GF-D8 (cell line): Measurements from ENCODE around the gene DCTD.
A peak's percentile ranks its signal among the peaks of the same experiment; 100 is the strongest.
"Not testable (repeated sequence)": the region's sequence is repeated elsewhere in the genome, so short reads cannot be mapped to it uniquely, and the experiment has no call there.

Experiments used
- DNase-seq: peaks from one replicate; lab custom pipeline; 2025; lab: John Stamatoyannopoulos, UW

DCTD gene

DNA sequence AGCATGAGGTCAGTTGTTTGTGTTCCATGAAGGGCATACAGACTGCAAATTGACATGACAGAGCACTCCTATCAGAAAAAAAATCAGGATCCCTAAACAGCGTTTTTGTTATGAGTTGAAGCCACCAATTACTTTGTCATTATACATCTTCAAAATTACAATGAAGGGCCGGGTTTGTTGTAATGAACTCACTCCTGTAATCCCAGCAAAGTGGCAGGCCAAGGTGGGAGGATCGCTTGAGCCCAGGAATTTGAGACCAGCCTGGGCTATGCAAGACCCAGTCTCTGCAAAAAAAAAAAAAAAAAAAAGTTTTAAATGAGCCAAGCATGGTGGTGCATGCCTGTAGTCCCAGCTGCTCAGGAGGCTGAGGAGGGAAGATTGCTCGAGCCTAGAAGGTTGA lies 3.5 kb upstream of the DCTD start:
- DNase-seq = no peak

DNA sequence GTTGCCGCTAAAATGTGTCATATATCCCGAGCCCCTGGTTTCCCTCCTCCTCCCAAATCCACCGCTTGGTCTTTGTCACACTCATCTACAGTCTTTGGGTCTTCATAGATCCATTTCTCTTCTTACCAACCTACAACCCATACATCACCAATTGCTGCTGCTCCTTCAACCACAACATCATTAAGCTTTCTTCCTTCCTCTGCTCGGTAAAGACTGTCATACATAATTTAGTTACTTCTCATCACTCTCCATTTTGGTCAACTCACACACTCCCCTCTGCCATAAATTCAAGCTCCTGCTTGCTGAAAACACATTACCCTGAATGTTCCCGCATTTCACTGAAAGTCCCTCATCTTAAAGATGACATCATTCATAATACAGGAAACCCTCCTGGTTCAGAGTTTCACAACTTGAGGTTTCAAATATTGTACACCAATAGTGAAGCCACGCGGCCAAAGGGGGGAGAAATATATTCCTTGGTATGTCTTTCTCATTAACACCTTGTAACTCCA lies 1.7 kb upstream of the DCTD start:
- peak; percentile 21 for DNase-seq

DNA sequence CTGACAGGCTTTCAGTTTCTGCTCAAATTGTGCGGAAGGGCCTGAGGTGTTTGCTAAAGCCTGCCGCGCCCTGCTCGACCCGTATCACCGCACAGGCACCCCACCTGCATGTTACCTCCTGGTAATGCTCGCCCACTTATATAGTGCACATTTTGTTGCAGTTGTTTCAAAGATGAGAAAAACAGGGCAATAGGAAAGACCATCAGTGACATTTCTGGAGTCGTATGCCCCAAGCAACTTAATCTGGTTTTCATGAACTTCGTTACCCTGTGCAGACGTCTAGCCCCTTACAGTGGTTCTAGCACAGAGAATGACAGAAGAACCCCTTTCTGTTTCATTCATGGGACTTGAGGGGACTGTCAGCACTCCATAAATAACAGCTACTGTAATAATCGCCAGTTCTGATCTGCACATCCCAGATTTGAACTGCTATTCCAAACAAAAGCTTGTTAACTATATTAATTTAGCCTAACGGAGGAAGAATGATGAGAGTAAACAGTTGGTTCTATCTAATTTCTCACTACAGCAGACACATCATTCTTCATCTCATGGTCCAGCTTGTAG lies 940 bp upstream of the DCTD start:
- DNase-seq = no peak

DNA sequence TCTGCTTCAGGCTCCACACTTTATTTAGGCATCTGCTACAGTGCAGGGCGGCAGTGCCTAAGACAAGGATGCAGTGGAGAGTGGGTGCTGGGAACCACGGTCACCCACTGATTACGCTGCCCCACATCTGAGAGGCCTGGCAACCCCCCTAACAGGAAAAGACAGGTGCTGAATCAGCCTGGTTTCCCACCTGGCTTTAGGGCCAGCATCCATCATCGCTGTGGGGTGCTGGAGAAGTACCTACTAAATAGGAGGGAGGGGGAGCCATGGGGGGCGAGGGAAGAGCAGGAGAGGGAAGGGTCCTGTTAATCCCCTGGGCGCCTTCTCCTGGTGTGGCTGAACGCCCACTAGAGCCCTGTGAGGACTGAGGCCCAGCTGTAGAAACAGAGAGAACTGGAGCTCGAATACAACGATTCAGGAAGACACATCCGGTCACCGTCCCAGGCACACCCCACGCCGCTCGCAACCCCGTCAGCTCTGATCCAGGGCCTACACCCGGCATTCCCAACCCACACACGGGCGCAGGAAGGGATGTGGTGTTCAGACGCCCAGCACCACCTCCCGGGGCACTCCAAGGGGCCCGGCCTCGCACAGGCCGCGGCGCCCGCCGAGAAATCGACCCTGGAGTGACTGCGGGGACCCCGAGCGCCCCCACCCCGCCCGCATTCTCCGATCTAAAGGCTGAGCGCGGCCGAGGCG lies 554 bp downstream of the DCTD start:
- no peak for DNase-seq

DNA sequence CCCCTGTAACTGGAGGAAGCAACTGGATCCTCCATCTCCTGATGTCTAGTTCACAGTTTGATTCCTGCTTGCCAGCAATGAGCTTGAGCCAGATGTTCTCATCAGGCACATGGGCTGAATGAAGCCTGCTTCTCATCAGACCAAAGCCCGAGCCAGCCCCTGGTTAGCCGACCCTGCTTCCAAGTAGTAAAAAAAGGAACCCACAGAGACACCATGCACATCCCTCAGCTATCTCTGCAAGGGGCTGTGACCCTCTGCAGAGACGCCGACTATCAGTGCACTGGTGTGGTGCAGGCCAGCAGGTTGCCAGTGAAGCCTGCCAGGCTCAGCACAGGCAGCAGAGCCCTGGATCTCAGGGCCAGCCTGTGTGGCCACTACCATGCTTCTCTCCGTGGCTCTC lies 2.8 kb downstream of the DCTD start:
- DNase-seq = no peak

DNA sequence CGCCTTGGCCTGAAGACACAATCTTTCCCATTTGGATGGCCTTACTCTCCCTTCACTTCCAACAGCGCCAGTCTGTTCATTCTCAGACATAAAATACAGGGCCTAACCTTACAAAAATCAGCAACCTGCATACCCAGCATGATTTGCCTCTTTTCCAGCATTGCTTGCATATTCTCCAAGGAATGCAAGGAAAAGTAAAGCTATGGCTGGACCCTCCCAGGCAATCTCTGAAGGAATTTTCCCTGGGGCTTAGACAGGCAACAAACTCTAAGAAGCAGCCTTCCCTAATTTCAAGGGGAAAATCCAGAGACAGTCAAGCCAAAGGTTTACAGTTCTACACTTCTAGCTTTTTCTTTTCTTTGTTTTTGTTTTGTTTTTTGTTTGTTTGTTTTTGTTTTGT lies 3.6 kb downstream of the DCTD start:
- DNase-seq = no peak

DNA sequence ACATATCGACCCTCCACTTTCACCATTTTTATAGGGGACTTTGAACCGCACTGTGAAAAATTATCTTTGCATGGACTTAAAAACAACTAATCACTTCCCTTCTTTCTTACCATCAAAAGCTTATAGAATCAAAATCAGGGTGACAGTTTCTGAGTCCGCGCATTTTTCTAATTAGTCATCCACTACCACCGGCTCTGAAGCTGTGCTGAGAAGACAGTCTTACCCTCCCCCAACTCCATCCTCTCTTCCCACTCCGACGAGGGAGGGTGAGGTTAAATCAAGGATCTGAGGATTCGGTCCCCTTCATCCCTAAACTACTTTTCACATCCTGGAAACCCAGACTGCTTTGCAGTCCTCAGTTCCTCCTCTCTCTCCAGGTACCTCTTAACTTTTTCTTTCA lies 4.2 kb downstream of the DCTD start:
- no peak for DNase-seq

DNA sequence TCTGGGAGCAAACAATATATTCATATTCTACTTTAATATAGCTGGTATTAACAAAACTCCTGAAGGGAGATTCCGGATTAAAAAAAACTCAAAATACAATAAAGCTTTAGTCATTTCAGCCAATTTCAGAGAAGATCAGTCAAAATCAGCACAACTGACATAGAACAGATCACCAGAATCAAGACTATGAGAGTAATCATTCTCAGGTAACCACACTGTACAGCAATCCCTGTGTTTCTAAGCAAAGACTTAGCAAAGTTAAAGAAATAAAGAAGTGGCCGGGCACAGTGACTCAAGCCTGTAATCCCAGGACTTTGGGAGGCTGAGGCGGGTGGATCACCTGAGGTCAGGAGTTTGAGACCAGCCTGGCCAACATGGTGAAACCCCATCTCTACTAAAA lies 9.1 kb downstream of the DCTD start:
- DNase-seq = no peak

DNA sequence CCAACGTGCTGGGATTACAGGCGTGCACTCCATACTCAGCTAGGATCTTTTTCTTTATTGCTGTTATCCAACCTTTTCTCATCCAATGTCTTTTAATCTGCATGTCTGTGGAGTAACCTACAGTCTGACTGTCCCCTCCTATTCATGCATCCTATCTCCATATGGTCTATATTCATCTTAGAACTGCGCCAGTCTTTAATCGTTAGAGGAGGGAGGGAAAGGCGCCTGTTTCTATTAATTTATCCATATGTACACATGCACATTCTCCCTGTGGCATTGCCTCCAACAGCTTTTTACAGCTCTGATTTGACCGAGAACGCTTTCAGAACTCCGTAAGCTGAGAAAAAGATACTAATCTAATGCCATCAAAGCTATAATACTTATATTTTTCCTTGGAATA lies 9.8 kb downstream of the DCTD start:
- no peak for DNase-seq

DNA sequence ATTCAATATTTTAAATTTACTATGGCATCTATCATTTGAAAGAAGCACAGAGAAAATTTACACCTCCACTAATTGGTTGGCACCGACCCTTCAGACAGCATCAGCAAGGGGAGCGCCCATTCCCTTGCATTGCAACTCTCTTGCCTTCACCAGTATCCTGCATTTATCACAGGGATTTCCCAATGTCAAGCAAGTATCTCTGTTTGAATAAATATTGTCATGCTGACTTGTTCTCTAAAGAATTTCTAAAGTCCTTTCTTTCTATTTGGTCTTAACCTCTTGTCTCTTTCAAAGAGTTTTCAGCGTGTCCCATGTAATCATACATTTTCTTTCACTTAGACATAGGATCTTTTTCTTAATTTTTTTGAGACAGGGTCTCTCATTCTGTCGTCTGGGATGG lies 10.4 kb downstream of the DCTD start:
- DNase-seq = no peak

DNA sequence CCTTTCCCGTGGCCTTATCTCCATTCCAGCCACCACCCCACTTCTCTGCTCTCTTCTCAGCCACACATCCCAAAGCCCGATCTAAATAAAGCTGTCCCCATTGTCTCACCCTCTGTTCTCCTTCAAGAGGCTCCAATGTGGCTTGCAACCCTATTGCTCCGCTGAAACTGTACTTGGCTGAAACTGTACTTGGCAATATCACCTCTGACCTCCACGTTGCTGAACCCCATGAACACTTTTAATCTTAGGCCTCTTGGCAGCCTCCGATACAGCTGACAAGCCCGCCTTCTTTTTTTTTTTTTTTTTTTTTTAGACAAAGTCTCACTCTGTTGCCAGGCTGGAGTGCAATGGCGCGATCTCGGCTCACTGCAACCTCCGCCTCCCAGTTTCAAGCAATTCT lies 12.1 kb downstream of the DCTD start:
- DNase-seq = no peak

DNA sequence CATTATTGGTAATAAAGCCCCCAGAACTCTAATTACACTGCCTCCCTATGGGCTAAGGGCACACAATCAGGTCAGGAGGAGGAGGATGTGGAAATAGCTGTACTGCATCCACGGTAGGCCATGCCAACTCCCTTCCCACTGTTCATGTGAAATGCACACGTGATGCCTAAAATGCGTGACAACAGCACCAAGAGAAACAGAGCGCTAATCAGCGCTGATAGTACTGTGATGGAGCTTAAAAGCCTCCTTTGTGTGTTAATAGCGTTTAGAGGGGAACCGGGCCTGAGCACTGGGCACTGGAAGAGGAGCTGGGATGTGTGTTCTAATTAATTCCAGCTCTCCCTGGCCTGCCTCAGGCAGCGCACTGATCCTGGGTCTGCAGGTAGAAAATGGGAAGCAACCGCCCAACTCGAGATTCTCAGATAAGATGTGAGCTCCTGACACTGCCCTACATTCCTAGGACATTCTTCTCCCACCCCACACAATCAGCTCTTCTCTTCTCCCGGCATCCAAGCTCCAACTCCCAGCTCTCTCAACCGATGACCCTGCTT lies 12.9 kb downstream of the DCTD start:
- no peak for DNase-seq

DNA sequence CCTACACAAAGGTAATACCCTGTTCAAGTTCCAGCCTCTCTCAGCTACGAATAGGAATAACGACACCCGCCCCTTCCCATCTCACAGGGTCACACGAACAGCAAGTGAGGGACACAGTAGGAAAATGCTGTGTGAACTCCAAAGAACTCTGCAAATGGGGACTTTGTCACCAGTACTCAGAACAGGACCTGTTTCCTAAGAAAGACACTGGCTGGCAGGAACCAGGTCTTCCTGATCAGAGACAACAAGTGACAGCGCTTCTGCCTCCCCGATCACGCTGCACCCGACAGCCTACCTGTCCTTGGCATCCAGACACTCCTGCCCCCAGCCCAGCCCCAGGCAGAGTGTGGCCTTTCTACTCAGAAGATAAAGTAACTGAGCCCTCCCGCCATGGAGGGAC lies 14.2 kb downstream of the DCTD start:
- no peak for DNase-seq

DNA sequence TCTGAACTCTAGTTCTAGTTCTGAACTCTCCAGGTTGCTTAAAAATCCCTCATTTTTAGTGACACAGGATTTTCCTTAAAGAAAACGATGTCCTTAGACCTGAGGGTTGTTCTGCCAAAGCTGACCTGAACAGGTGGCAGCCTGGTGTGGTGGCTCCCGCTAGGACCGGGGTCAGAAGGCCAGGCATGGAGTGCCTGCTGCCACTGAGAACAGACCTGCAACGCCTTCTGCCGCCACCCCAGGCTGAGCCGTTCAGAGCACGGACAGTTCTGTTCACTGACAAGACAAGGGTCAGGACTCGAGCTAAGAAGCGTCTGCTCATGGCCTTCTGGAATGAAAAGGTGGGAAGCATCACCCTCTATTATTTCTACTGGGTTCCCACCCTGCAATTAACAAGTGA lies 15.8 kb downstream of the DCTD start:
- no peak for DNase-seq

DNA sequence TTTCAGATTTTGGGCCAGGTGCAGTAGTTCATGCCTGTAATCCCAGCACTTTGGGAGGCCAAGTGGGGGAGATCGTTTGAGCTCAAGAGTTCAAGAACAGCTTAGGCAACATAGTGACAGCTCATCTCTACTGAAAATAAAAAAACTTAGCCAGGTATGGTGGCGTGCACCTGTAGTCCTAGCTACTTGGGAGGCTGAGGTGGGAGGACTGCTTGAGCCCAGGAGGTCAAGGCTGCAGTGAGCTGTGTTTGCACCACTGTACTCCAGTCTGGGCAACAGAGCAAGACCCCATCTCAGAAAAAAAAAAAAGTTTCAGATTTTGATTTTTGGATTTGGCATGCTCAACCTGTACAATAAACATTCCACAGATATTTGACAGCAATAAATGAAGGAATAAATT lies 17.2 kb downstream of the DCTD start:
- DNase-seq = not testable (repeated sequence)

DNA sequence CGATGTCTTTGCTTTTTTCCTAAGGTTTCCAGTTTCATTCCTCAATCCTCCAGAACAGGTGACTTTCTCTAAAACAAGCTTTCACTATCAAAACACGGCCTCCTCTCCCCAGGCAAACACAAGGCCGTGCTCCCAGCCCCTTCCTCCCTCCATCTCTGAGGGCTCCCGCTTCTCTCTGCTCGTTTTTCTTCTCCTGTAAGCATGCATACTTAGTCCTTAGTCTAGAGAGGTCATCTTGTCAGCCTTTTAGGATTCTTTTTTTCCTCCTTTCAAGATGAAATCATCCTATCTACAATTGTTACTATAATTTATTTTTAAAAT lies 18.7 kb downstream of the DCTD start:
- DNase-seq = no peak

DNA sequence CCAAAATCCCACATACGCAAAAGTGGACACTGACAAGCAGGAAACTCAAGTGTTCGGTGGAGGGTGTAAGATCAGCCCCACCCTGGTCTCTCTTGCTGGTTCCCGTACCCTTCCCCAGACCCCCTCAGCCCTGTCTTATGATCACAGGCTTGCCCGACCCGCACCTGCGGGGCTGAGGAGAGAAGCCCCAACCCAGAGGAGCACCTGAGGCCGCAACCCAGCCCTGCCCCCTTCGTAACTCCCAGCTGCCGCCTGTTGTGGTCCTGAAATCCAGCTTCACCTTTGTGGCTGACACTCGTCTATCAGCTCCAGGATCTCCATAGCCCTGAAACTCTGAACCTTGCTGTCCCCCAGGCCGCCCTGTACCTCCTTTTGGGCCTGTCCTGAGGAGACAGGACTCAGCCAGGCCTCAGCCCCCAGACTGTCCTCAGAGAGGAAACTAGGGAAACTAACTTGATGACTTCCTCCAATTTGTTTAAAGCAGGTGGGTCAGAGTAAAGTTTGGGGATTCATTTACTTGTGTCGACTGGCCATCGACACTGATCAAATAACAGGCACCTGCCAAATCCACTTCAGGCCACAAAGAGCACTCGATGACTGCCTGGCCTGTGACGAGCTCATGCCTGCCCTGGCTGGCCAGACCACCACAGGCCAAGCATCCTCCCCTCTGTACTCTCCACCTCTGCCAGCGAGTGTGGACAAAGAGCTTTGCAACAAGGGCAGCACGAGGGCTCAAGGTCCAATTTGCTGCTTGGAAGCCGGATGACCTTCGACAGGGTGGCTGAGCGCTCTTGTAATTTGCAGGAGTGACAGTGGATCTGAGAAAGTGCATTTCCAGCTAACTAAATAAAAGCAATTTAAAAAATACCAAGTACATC lies 19.3 kb downstream of the DCTD start:
- no peak for DNase-seq

DNA sequence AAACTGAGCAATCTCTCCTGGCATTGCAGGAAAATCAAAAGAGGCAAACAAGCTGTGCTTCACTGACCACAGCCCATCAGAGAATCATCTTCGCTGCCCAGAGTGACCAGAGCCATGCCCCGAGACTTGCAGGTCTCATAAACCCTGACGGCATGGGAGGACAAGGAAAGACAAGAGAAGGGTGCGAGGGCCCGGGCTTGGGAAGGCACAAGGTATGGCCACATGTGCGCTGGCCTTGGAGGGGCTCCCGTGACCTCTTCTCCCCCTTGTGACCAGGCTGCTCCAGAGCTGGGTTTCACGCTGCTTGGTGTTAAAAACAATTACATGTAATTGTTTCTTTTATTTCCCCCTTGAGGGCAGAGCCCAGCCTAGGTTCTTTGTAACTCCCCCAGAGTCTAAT lies 20.8 kb downstream of the DCTD start:
- no peak for DNase-seq

DNA sequence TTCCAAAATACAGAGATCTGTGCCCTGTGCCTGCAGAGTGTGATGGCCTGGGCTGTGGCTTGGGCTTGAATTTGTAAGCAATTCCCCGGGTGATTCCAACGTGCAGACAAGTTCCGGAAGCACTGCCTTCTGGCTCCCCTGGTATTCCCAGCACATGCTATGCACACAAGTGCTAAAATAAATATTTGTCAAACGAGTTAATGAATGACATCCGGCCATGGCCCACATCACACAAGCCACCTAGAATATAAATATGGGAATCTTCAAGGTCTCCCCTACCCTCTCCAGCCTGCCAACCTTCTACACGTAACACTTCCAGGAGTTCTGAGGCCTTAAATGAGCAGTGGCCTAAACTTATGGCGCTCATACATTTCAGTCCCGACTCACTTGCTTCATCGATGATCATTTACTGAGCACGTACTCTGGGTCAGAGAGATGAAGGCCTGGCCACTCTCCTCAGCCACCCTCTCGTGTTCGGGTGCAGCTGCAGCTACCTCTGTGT lies 21.3 kb downstream of the DCTD start:
- DNase-seq = no peak

DNA sequence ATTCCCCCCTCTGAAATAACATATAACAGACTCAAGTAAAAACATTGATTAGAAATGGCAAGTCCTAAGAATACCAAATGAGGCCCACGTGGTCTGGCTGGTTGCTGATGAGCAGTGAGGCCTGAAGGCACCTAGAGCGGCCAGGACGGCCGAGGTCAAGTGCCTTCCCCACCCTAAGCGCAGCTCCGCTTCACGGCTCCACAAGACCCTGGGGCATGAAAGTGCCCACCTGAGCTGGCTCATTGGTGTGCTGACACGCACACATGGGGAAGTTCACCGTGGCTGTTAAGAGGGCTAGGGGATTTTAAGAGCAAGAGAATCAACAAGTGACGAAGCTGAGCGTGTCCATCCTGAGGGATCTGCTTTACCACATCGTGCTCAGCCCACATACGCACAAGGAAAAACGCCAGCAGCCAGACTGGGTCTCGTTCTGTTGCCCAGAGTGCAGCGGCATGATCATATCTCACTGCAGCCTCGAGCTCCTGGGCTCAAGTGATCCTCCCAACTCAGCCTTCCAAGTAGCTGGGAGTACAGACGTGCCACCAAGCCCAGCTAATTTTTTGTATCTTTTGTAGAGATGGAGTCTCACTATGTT lies 22.4 kb downstream of the DCTD start:
- DNase-seq = no peak

DNA sequence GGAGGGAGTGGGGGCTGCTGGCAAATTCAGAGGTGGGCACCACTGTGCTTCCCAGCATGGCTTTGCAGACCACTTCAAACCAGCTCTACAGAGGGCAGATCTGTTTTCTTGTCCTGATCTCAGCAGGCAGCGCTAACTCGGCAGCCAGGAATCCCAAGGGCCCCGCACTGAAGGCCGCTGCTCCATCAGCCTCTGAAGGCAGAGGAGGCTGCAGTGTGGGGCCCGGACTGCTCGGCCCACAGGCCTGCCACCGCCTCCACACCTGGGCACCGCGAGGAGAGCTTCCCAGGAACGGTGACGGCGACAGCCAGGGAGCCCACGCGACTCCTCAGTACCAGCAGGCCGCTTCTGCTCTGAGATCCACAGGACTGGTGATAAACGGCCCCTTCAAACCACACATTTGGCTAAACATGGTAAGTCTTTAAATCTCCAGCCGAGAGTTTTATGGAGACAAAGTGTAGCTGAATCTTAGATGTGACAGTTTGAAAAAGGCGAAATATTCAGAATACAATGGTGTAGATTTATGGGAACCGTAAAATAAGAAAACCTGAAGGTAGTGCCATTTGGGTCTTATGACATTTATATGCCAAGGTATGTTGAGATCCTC lies 23.6 kb downstream of the DCTD start:
- no peak for DNase-seq

DNA sequence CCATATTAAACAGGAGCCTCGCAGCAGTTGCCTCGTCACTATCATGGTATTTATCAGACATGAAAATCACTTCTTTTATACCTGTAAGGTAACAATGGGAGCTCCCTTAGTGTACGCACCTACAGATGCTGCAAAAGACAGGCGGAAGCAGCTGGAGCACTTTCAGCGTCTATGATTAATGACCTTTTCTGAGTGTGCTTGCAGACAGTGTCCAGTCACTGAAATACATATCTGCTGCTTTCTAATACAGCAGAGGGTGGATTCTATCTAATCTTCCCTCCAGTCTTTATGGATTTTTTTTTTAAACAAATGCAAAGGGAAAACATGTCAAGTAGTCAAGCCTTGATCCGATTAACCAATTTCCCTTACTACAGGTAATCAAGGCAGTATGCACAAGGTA lies 24.1 kb downstream of the DCTD start:
- DNase-seq = no peak
